K562 treated with DMSO at 1 percent for 48 hours (cell line): ENCODE data around the gene F11R. TPM values are rescaled to one million over a fixed set of nuclear protein-coding genes. Genes with fewer than 3 reads are reported as not detected.

Source experiments
- total RNA-seq: library from RNA; unstranded; fragments of 300-600 nt; gene quantifications from 2 replicates; pipeline ENCODE4 v1.2.3, GENCODE V29; 2022; ENCODE audit warnings: low replicate concordance; ENCODE audit errors: extremely low read depth

F11R gene
- total RNA-seq, result not detected in 2 replicates

DNA sequence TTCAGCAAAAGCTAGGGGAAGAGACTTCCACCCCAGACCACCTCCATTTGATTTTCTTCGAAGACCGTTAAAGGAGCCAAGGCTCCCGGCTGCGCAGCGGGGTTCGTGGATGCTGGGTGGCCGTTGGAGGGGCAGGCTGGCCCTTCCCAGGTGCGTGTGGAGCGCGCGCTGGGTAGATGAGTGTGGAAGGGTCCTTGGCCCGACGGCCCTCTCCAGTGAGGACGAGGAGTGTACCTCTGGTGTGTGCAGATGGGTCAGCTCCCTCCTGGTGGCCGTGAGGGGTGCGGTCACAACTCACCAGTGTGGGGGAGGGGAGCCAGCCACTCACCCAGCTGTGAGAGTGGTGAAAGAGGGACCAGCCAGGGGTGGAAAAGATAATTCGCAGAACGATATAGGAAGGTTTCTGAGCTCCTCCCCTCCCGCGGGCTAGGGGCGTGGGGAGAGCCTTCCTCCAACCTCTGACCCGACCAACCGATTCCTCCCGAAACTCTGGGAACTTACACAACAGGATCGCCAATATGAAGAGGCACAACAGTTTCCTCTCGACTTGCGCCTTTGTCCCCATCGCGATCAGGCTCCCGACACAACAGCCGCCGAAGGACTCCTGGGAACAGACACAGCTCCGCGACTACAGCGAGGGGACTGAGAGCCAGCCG lies at the start of gene F11R:
Gene F11R (minus strand): TSS at position 644 of the 656 bp plus-strand sequence. CDS start 79 bp downstream, at position 565.

DNA sequence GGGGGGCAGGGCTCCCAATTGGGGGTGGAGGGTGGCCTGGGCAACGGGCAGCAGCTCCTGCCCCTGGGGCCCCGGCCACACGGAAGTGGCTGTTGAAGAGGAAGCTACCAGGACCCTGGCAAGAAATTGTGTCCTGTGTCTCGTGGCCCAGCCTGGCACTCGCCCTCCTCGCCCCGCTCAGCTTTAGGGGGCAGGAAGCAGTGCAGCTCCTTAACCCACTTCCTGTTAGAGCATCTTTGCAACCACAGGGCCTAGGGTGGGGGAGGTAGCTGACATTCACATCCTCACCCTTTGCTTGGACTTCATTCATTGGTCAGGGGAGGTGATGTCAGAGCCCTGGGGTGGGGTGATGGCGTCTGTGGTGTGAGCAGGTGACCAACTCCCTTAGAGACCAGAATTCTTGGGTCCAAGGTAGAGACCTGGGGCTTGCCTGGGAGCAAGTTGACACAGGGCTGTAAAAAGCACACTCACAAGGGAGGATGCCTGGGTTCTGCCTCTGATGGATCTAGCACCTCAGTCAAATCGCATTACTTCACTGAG lies 48.8 kb upstream of the F11R start, which contains the start of gene ARHGAP30:
Gene ARHGAP30 (minus strand): TSS at position 161 of the 540 bp plus-strand sequence. CDS start 267 bp downstream, outside the sequence.

DNA sequence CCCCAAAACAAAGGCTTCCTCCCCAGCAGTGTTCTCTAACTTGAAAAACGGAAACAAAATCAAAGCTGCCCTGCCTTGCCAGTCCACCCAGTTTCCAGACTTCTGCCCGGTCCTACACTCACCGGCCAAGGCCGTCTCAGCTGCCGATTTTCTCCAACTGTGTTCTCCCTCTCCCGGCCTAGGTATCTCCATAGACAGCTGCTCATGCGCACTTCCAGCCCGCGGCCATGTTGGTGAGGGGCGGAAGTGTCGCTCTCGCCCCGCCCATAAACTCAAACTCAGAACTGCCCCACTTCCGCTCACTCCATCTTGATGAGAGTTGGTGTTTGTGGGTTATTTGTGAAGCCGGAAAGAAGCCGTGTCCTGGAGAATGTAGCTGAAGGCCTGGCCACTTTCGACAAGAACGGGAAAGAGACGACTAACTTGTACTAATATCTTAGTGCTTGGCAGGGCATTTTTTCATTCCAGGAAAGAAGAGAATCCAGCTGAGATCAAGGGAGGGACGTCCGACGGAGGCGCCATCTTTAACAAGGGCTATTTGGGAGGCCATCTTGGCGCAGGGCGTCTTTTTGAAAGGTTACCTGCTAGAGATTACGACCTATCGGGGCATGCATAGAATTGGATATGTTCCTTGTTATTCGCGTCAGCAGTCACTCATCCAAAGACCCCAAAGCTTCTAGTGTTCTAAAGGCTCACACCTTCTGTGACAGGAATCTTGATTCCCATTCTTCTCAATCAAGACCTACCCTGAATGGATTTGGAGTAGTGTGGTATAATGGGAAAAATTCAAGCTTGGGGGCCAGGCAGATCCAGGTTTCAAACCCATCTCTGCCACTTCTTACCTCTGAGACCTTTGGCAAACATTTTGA lies 25.0 kb upstream of the F11R start, which contains the start of gene USF1:
Gene USF1 (minus strand): TSS at position 242 of the 869 bp plus-strand sequence. CDS start 2,702 bp downstream, outside the sequence.

DNA sequence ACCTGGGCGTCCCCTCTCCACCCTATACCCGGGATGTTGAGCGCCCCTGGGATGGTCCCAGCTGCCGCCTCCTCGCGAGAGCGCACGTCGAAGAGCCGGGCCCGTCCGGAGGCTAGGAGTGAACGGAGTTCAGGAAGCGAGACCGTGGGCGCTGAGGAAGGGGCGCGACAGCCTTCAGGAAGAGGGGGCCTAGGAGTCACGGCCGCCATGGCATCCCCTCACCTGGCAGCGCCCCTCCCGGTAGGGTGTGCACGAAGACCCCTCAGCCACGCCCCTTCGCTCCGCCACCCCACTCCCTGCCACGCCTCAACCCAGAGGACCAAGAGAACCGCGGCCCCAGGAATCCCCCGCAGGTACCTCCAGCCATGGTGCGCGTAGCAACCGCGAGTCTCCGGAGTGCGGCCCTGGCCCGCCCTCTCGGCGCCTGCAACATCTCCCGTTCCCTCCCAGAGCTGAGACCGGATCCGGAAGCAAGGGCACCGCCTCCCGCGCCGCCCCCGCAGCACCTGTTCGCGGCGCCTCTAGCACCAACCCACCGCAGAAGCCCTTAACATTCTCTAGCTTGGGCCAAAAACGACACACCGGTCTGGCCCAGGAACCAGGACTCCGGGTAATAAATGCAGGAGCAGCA lies 17.7 kb upstream of the F11R start, which contains the start of gene TSTD1:
Gene TSTD1 (minus strand): TSS at position 442 of the 631 bp plus-strand sequence. CDS start 75 bp downstream, at position 367.

DNA sequence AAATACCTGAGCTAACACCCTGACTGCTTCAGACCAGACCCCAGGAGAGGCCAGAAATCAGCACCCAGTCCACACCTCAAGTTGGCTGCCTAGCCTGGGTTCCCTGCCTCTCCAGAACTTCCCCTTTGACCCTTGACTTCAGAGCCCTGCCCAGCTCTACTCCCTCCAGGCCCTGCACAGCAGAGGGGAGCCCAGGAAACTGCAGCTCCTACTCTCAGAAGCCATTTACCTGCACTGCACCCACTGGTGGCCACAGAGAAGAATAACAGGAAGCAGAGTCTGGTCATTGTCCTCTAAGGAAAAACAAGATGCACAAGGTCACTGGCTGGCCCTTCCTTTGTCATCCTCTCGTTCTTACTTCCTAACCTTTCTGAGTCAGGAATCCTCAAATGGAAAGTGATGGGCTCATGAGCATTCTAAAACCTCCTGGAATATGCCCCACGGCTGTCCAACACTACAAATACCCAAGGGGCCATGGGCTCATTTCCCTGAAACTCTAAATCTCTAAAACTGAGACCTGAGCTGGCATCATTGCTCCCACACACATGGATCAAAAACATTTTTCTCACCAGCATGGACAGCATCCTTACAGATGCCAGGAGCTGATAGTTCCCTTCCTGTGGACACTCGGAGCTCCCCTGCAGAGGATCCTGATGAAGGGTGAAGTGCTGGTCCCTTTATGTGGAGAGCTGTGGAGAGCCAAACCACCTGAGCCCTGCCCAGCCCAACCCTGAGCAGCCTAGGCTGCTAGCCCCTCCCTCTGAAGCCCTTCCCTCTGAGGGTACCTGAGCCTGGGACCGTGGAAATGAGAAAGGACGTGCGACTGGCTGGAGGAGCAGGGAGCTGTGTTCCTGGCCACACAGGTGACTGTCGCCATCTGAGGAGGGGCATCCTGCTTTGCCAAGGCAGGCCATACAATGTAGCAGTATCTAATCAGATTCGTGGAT lies 66.5 kb downstream of the F11R start, which contains the start of gene ITLN2:
Gene ITLN2 (minus strand): TSS at position 652 of the 947 bp plus-strand sequence. CDS start 68 bp downstream, at position 584.

Other genes starting within 250 kb of the F11R start
- gene LY9, start 225.0 kb downstream of the F11R start, total RNA-seq, result not detected in 2 replicates
- gene CD244, start 158.3 kb downstream of the F11R start, total RNA-seq, result not detected in 2 replicates
- not detected in 2 replicates for gene ITLN1, start 136.0 kb downstream of the F11R start, total RNA-seq
- not detected in 2 replicates for gene ITLN2, start 66.3 kb downstream of the F11R start, total RNA-seq
- gene TSTD1, start 17.8 kb upstream of the F11R start, total RNA-seq, result not detected in 2 replicates
- gene USF1, start 24.8 kb upstream of the F11R start, total RNA-seq, result not detected in 2 replicates
- gene ARHGAP30, start 48.7 kb upstream of the F11R start, total RNA-seq, result not detected in 2 replicates
- not detected in 2 replicates for gene NECTIN4, start 68.4 kb upstream of the F11R start, total RNA-seq
- not detected in 2 replicates for gene KLHDC9, start 77.2 kb upstream of the F11R start, total RNA-seq
- gene PFDN2, start 96.9 kb upstream of the F11R start, total RNA-seq, result not detected in 2 replicates
- not detected in 2 replicates for gene NIT1, start 97.0 kb upstream of the F11R start, total RNA-seq
- gene DEDD, start 111.5 kb upstream of the F11R start, total RNA-seq, result not detected in 2 replicates
- gene UFC1, start 132.8 kb upstream of the F11R start, total RNA-seq, result 444 TPM in 1 of 2 replicates, not detected in the other
- gene USP21, start 138.3 kb upstream of the F11R start, total RNA-seq, result not detected in 2 replicates
- not detected in 2 replicates for gene PPOX, start 145.3 kb upstream of the F11R start, total RNA-seq
- not detected in 2 replicates for gene B4GALT3, start 156.4 kb upstream of the F11R start, total RNA-seq
- not detected in 2 replicates for gene ADAMTS4, start 177.9 kb upstream of the F11R start, total RNA-seq
- not detected in 2 replicates for gene NDUFS2, start 181.2 kb upstream of the F11R start, total RNA-seq
- not detected in 2 replicates for gene FCER1G, start 194.1 kb upstream of the F11R start, total RNA-seq
- gene APOA2, start 202.5 kb upstream of the F11R start, total RNA-seq, result not detected in 2 replicates
- not detected in 2 replicates for gene TOMM40L, start 204.9 kb upstream of the F11R start, total RNA-seq
- gene NR1I3, start 217.1 kb upstream of the F11R start, total RNA-seq, result not detected in 2 replicates
- not detected in 2 replicates for gene PCP4L1, start 237.6 kb upstream of the F11R start, total RNA-seq